HepG2 (cell line): Measurements from ENCODE around the gene CHST3. TPM values are rescaled to one million over a fixed set of nuclear protein-coding genes. Genes with fewer than 3 reads are reported as not detected.

Experiments used
- AHDC1 ChIP-seq: sonication (generic); formaldehyde crosslinking; IDR thresholded peaks from 2 replicates; pipeline ENCODE4 v1.5.1; 2020; ENCODE audit warnings: mild to moderate bottlenecking, missing genetic modification reagents, borderline replicate concordance
- CAMTA2 ChIP-seq: sonication (generic); formaldehyde crosslinking; IDR thresholded peaks from 2 replicates; pipeline ENCODE4 v1.4.0; 2020; ENCODE audit warnings: mild to moderate bottlenecking, missing genetic modification reagents, borderline replicate concordance
- RAD51 ChIP-seq: fragments of 450-650 bp; IDR thresholded peaks from 2 replicates; pipeline ENCODE4 v1.6.1; 2016; ENCODE audit warnings: borderline replicate concordance
- ZNF160 ChIP-seq: sonication (generic); formaldehyde crosslinking; IDR thresholded peaks from 2 replicates; pipeline ENCODE4 v1.8.0; 2022; ENCODE audit warnings: mild to moderate bottlenecking, inconsistent platforms, missing genetic modification reagents
- ZNF234 ChIP-seq: sonication (generic); formaldehyde crosslinking; conservative IDR thresholded peaks from 2 replicates; pipeline ENCODE4 v1.5.1; 2020; ENCODE audit warnings: mild to moderate bottlenecking, missing genetic modification reagents
- ZNF33A ChIP-seq: sonication (generic); formaldehyde crosslinking; IDR thresholded peaks from 2 replicates; pipeline ENCODE4 v1.5.1; 2020; ENCODE audit warnings: missing genetic modification reagents, mild to moderate bottlenecking, moderate library complexity, borderline replicate concordance
- ZNF543 ChIP-seq: sonication (generic); formaldehyde crosslinking; IDR thresholded peaks from 2 replicates; pipeline ENCODE4 v1.4.0; 2020; ENCODE audit warnings: mild to moderate bottlenecking, missing genetic modification reagents
- ZNF556 ChIP-seq: sonication (generic); formaldehyde crosslinking; IDR thresholded peaks from 2 replicates; pipeline ENCODE4 v1.4.0; 2020; ENCODE audit warnings: mild to moderate bottlenecking, missing genetic modification reagents, borderline replicate concordance
- ZNF577 ChIP-seq: sonication (generic); formaldehyde crosslinking; IDR thresholded peaks from 2 replicates; pipeline ENCODE4 v1.4.0; 2020; ENCODE audit warnings: mild to moderate bottlenecking, low read depth, missing genetic modification reagents, borderline replicate concordance
- ZNF691 ChIP-seq: sonication (generic); formaldehyde crosslinking; IDR thresholded peaks from 2 replicates; pipeline ENCODE4 v1.4.0; 2020; ENCODE audit warnings: missing genetic modification reagents, low read depth, mild to moderate bottlenecking, borderline replicate concordance
- ZNF761 ChIP-seq: sonication (generic); formaldehyde crosslinking; conservative IDR thresholded peaks from 2 replicates; pipeline ENCODE4 v1.4.0; 2020; ENCODE audit warnings: mild to moderate bottlenecking, missing genetic modification reagents
- ZNF775 ChIP-seq: sonication (generic); formaldehyde crosslinking; IDR thresholded peaks from 2 replicates; pipeline ENCODE4 v1.4.0; 2020; ENCODE audit warnings: missing genetic modification reagents, mild to moderate bottlenecking, moderate library complexity, borderline replicate concordance
- ZNF777 ChIP-seq: sonication (generic); formaldehyde crosslinking; IDR thresholded peaks from 2 replicates; pipeline ENCODE4 v1.4.0; 2020; ENCODE audit warnings: missing genetic modification reagents
- polyA plus RNA-seq, 8 experiments: library from polyadenylated mRNA; depleted of rRNA in 3 of 8; stranded (reverse) in 7 of 8; unstranded in 1 of 8; fragments of >200 nt; fragmentation: Illumina TruSeq in 4 of 8; extraction: Trizol in 4 of 8; gene quantifications; 2 replicates each; pipeline versions ENCODE4 v1.2.1 to v1.2.3, GENCODE V29; 2011 to 2016; ENCODE audit warnings: low read depth in 4 of 8, missing spikeins in 1 of 8, mixed read lengths in 1 of 8; ENCODE audit not compliant: insufficient read depth in 1 of 8
- total RNA-seq, 5 experiments: library from RNA; depleted of rRNA; stranded (reverse); fragments of >200 nt; fragmentation: Illumina TruSeq; extraction: Trizol; gene quantifications; 2 replicates each; pipeline ENCODE4 v1.2.3, GENCODE V29; 2016; ENCODE audit warnings: low read depth in 1 of 5
- TF ChIP-seq, protein P1 (sequence below): sonication (generic); formaldehyde crosslinking; IDR thresholded peaks from 2 replicates; pipeline ENCODE4 v1.4.0; 2020; ENCODE audit warnings: missing genetic modification reagents

CHST3 gene
- total and polyA plus RNA-seq, 2 of the 13 experiments (the other 11 are each of a cell fraction or from before 2014, with no cell fraction given), result 7.2 to 18.7 TPM

DNA sequence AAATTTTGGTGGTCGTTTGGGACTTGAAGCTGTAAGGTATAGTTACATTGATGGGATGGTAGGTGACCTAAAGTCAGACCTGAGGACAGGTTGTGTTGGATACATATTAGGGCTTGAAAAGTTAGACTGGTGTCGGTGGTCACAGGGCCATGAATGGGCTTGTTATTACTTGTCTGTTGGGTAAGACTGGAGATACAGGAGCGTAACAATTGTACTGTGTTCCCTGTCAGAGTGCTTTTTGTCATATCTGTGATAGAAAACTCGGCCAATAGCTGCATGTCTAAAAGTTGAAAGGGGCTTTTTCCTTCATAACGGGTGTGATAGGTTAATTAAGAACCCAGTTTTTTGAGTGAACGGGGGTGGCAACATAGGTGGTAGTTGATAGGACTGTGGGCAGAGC lies 13.5 kb upstream of the CHST3 start (continued):
- TF ChIP-seq AHDC1 (CRISPR knock-in tag) (no peak), ZNF556 (no peak), ZNF691 (CRISPR knock-in tag) (no peak), ZNF160 (CRISPR knock-in tag) (no peak), ZNF234 (CRISPR knock-in tag) (no peak), ZNF761 (no peak), ZNF577 (CRISPR knock-in tag) (no peak), CAMTA2 (no peak), RAD51 (no peak), ZNF777 (no peak), ZNF33A (CRISPR knock-in tag) (no peak), ZNF775 (CRISPR knock-in tag) (no peak), ZNF543 (CRISPR knock-in tag) (no peak)
- TF ChIP-seq, protein P1, sequence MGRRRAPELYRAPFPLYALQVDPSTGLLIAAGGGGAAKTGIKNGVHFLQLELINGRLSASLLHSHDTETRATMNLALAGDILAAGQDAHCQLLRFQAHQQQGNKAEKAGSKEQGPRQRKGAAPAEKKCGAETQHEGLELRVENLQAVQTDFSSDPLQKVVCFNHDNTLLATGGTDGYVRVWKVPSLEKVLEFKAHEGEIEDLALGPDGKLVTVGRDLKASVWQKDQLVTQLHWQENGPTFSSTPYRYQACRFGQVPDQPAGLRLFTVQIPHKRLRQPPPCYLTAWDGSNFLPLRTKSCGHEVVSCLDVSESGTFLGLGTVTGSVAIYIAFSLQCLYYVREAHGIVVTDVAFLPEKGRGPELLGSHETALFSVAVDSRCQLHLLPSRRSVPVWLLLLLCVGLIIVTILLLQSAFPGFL (CRISPR knock-in tag), result no peak
